MCF 10A (cell line): ENCODE measurements around the gene IPPK. TPM values are rescaled to one million over a fixed set of nuclear protein-coding genes. Genes with fewer than 3 reads are reported as not detected.

Experiments used
- BruUV-seq: library from RNA; stranded (reverse); fragments of 400-500 nt; replicated peaks from 2 replicates; lab custom pipeline; 2021; lab: Mats Ljungman, UMichigan
- CTCF ChIA-PET: fragments of 300-600 bp; sonication (Branson Sonifier 250); formaldehyde crosslinking; extraction: SDS; loops from one replicate; lab custom pipeline; 2021; ENCODE audit warnings: antibody characterized with exemption, inconsistent platforms; lab: Yijun Ruan, JAX
- POLR2A ChIA-PET: fragments of 300-600, 350-650 bp; sonication (Branson Sonifier 250); formaldehyde crosslinking; extraction: SDS; loops from one replicate; lab custom pipeline; 2020; ENCODE audit warnings: antibody characterized with exemption, inconsistent platforms; lab: Yijun Ruan, JAX
- DNase-seq: peaks from one replicate; pipeline ENCODE4 v3.0.0-alpha.2; 2018; ENCODE audit not compliant: unreplicated experiment
- H3K27ac Mint-ChIP-seq: one replicate; pipeline ENCODE4 v1.8.0; 2022; ENCODE audit warnings: mild to moderate bottlenecking, low read depth, mixed read lengths; ENCODE audit not compliant: unreplicated experiment
- H3K27me3 Mint-ChIP-seq: one replicate; pipeline ENCODE4 v1.8.0; 2022; ENCODE audit warnings: mixed read lengths; ENCODE audit not compliant: insufficient read depth, unreplicated experiment
- H3K36me3 Mint-ChIP-seq: one replicate; pipeline ENCODE4 v1.8.0; 2022; ENCODE audit warnings: mild to moderate bottlenecking, moderate library complexity, mixed read lengths; ENCODE audit not compliant: insufficient read depth, unreplicated experiment
- H3K4me1 Mint-ChIP-seq: one replicate; pipeline ENCODE4 v1.8.0; 2022; ENCODE audit warnings: mixed read lengths; ENCODE audit not compliant: insufficient read depth, unreplicated experiment
- H3K4me3 Mint-ChIP-seq: one replicate; pipeline ENCODE4 v1.8.0; 2022; ENCODE audit warnings: mild to moderate bottlenecking, moderate library complexity, mixed read lengths; ENCODE audit not compliant: unreplicated experiment
- H3K9me3 Mint-ChIP-seq: one replicate; pipeline ENCODE4 v1.8.0; 2022; ENCODE audit warnings: mixed read lengths; ENCODE audit not compliant: unreplicated experiment
- CTCF ChIP-seq: fragments of 200-600 bp; IDR thresholded peaks from one replicate; pipeline ENCODE4 v1.8.0; 2022; ENCODE audit warnings: antibody characterized with exemption, mild to moderate bottlenecking; ENCODE audit not compliant: unreplicated experiment
- intact Hi-C: fragments of 100-400 bp; cut with micrococcal nuclease; formaldehyde crosslinking; loops from 2 replicates; pipeline ENCODE4 v1.14.1; 2022
- total RNA-seq: library from RNA; stranded (reverse); gene quantifications from 2 replicates; pipeline ENCODE4 v1.2.3, GENCODE V29; 2022

IPPK gene
- total RNA-seq, 1 experiment from 2014 or later, result 16.6 TPM

GRCh38 chr9:92671323-92671722 is 1.4 kb upstream of the IPPK start:
- DNase-seq, result peak; percentile 90
- TF ChIP-seq CTCF, result no peak
- H3K4me1 Mint-ChIP-seq, result peaks cover 8% of the 10 kb centered on the region
- POLR2A ChIA-PET, result interaction anchor here (1.2 to 4.4 kb wide), 8 partner anchors 9 to 345 kb away, joined by 4 to 68 read pairs (median 26); partner anchors contain the start of genes BICD2, CENPP and NOL8
- peaks cover 18% of the 10 kb centered on the region for H3K36me3 Mint-ChIP-seq
- intact Hi-C loops, result loop anchor here (2.0 to 10.0 kb wide), 2 partner anchors 45 to 93 kb away; partner anchors contain the start of gene BICD2
- H3K27me3 Mint-ChIP-seq, result no peaks in the 10 kb centered on the region
- H3K27ac Mint-ChIP-seq, result peak overlapping the region; percentile 69
- H3K9me3 Mint-ChIP-seq, result no peaks in the 10 kb centered on the region
- CTCF ChIA-PET, result interaction anchor here (0.5 to 2.1 kb wide), 8 partner anchors 9 to 534 kb away, joined by 3 to 8 read pairs (median 4); no protein-coding TSS in a partner anchor
- peak overlapping the region; percentile 74 for H3K4me3 Mint-ChIP-seq
- no TSS peak for BruUV-seq

DNA sequence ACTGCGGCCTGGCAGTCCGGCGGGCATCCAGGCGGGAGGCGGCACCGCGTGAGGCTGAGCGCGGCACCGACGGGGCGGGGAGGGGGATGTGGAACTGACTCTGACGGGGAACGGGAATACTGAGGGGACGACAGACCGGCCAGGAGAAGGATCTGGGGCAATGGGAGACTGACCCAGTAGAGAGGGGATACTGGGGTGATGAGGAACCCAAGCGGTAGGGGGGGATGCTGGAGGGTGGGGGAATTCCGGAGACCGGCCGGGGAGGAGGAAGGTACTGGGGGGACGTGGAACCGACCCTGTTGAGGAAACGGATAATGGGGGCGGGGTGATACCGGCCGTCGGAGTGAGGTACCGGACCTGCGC is 423 bp downstream of the IPPK start:
- no TSS peak for BruUV-seq
- POLR2A ChIA-PET, result interaction anchor here (0.6 to 4.4 kb wide), 23 partner anchors 10 to 426 kb away, joined by 3 to 68 read pairs (median 5); partner anchors contain the start of genes BICD2, CARD19, CENPP and IARS1

DNA sequence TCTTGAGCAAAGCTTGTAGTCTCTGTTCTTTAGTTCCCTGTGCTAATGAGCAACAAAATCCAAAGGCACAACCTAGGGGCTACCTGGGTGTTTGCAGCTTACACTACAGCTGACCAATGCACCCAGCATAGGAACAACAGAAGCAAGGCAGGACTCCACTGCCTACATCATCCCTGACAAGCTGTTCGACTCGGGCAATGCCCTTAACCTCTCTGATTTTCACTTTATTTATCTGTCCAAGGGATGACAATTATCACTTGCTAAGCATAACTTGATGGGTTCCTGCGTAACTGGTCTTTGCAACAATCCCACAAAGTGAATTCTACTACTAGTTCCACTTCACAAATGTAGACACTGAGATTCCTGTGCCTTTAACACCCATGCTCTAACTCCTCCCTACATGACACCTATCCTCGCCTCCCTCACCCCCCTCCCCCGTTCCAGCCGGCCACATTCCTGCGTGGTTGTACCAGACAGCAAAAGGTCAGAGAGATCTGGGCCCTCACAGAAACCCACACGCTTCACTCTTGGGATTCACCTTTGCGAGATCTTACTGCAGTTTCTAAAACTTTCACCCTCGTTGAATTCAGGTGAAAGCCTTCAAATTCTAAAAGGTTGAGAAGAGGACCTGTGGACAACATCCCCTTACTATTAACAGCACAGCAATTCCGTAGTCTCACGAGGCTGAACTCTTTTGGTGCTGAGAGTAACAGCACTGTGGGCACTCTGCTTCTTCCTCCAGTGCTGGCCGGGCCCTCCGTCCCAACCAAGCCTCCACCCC is 995 bp downstream of the IPPK start:
- H3K36me3 Mint-ChIP-seq, result peaks cover 18% of the 10 kb centered on the region
- ChIA-PET POLR2A (interaction anchor here (0.6 to 1.7 kb wide), 7 partner anchors 10 to 341 kb away, joined by 3 to 15 read pairs (median 4); no protein-coding TSS in a partner anchor), CTCF (interaction anchor here (0.6 to 1.2 kb wide), 4 partner anchors 9 to 39 kb away, joined by 3 read pairs; no protein-coding TSS in a partner anchor)
- no peaks in the 10 kb centered on the region for H3K27me3 Mint-ChIP-seq
- no peaks in the 10 kb centered on the region for H3K9me3 Mint-ChIP-seq
- TSS peak; percentile 59 for BruUV-seq
- intact Hi-C loops, result loop anchor here (1.0 kb wide), 1 partner anchor 8 kb away; no protein-coding TSS in a partner anchor
- H3K4me1 Mint-ChIP-seq, result peaks cover 16% of the 10 kb centered on the region
- H3K4me3 Mint-ChIP-seq, result peak overlapping the region; percentile 74
- peak; percentile 71 for DNase-seq
- TF ChIP-seq CTCF, result no peak
- H3K27ac Mint-ChIP-seq, result peak overlapping the region; percentile 69

More for the DNA sequence above, 423 bp downstream of the IPPK start:
- no peak for DNase-seq
- CTCF ChIA-PET, result no interaction called here
- intact Hi-C loops, result loop anchor here (1.0 kb wide), 1 partner anchor 8 kb away; no protein-coding TSS in a partner anchor
- H3K27ac Mint-ChIP-seq, result peak overlapping the region; percentile 69
- peak overlapping the region; percentile 74 for H3K4me3 Mint-ChIP-seq
- H3K27me3 Mint-ChIP-seq, result no peaks in the 10 kb centered on the region
- H3K36me3 Mint-ChIP-seq, result peaks cover 18% of the 10 kb centered on the region
- TF ChIP-seq CTCF, result no peak
- peaks cover 16% of the 10 kb centered on the region for H3K4me1 Mint-ChIP-seq
- H3K9me3 Mint-ChIP-seq, result no peaks in the 10 kb centered on the region
